H1 (cell line): Measurements from ENCODE around the gene CCDC138. TPM values are rescaled to one million over a fixed set of nuclear protein-coding genes. Genes with fewer than 3 reads are reported as not detected.

Source experiments
- CTCF ChIA-PET: fragments of 300-600 bp; sonication (Branson Sonifier 250); formaldehyde crosslinking; loops from one replicate; lab custom pipeline; 2021; ENCODE audit not compliant: partially characterized antibody; lab: Charles Lee
- POLR2A ChIA-PET: fragments of 300-600 bp; sonication (Branson Sonifier 250); formaldehyde crosslinking; loops from one replicate; lab custom pipeline; 2021; ENCODE audit warnings: inconsistent platforms; ENCODE audit not compliant: partially characterized antibody; lab: Charles Lee
- DNase-seq, 2 experiments: peaks; one replicate each; pipeline versions ENCODE4 v3.0.0 to v3.0.0-alpha.2; 2010 to 2022; ENCODE audit warnings: low spot score in 2 of 2, low read depth in 1 of 2, mixed read lengths in 1 of 2
- FAIRE-seq: peaks from 2 replicates; lab custom pipeline; 2011; peaks lifted over from hg19 to GRCh38; lab: Jason Lieb, UNC
- H2AFZ ChIP-seq: 2 replicates; pipeline ENCODE4 v1.8.1; 2012; ENCODE audit warnings: low read length, inconsistent platforms
- H2AK5ac ChIP-seq: 2 replicates; pipeline ENCODE4 v1.6.1; 2013; ENCODE audit warnings: low read depth, low read length
- H2BK120ac ChIP-seq: replicated peaks from 2 replicates; pipeline ENCODE3; 2013; ENCODE audit warnings: low read depth, low read length, inconsistent platforms
- H2BK12ac ChIP-seq: 2 replicates; pipeline ENCODE4 v1.6.1; 2013; ENCODE audit warnings: low read depth, low read length
- H2BK15ac ChIP-seq: 2 replicates; pipeline ENCODE4 v1.6.1; 2013; ENCODE audit warnings: low read length
- H2BK20ac ChIP-seq: 2 replicates; pipeline ENCODE4 v1.6.1; 2013; ENCODE audit warnings: low read length
- H2BK5ac ChIP-seq: 2 replicates; pipeline ENCODE4 v1.6.1; 2013; ENCODE audit warnings: low read depth, low read length
- H3K14ac ChIP-seq: 2 replicates; pipeline ENCODE4 v1.6.1; 2013; ENCODE audit warnings: inconsistent platforms; ENCODE audit not compliant: insufficient read length
- H3K18ac ChIP-seq: 2 replicates; pipeline ENCODE4 v1.6.1; 2013; ENCODE audit warnings: low read length; ENCODE audit errors: extremely low read depth
- H3K23ac ChIP-seq: 2 replicates; pipeline ENCODE4 v1.6.1; 2013; ENCODE audit warnings: inconsistent platforms; ENCODE audit not compliant: insufficient read length
- H3K23me2 ChIP-seq: 2 replicates; pipeline ENCODE4 v1.6.1; 2013; ENCODE audit warnings: low read depth, low read length
- H3K27ac ChIP-seq: 2 replicates; pipeline ENCODE4 v1.6.1; 2011; ENCODE audit warnings: low read depth, low read length, inconsistent platforms
- H3K27me3 ChIP-seq, 4 experiments: replicated peaks in 1 of 4; 1 replicate in 1 of 4; 2 replicates in 3 of 4; pipeline versions ENCODE4 v1.6.1 to v1.8.1; 2011 to 2013; ENCODE audit warnings: low read length in 3 of 4, mild to moderate bottlenecking in 3 of 4, inconsistent platforms in 2 of 4, mixed read lengths in 2 of 4, moderate library complexity in 1 of 4; ENCODE audit not compliant: control insufficient read depth in 3 of 4, insufficient read depth in 3 of 4; ENCODE audit errors: extremely low read depth in 1 of 4
- H3K36me3 ChIP-seq, 4 experiments: 2 replicates each; pipeline versions ENCODE4 v1.6.1 to v1.8.1; 2011 to 2013; ENCODE audit warnings: mild to moderate bottlenecking in 4 of 4, low read length in 3 of 4, moderate library complexity in 2 of 4, control low read depth in 1 of 4, inconsistent platforms in 1 of 4; ENCODE audit not compliant: insufficient read depth in 4 of 4, control insufficient read depth in 2 of 4
- H3K4ac ChIP-seq: replicated peaks from 2 replicates; pipeline ENCODE3; 2013; ENCODE audit warnings: low read length, low read depth, mixed read lengths, inconsistent platforms; ENCODE audit not compliant: insufficient read length
- H3K4me1 ChIP-seq, 4 experiments: replicated peaks in 1 of 4; 1 replicate in 1 of 4; 2 replicates in 3 of 4; pipeline versions ENCODE4 v1.6.1 to v1.8.1; 2011 to 2013; ENCODE audit warnings: low read length in 3 of 4, inconsistent platforms in 2 of 4, mixed read lengths in 1 of 4; ENCODE audit not compliant: insufficient read depth in 4 of 4, control insufficient read depth in 3 of 4
- H3K4me2 ChIP-seq, 2 experiments: 2 replicates each; pipeline versions ENCODE4 v1.6.1 to v1.8.1; 2011 to 2013; ENCODE audit warnings: low read depth in 2 of 2, low read length in 2 of 2, control low read depth in 1 of 2, inconsistent platforms in 1 of 2, mild to moderate bottlenecking in 1 of 2; ENCODE audit not compliant: insufficient read depth in 1 of 2
- H3K4me3 ChIP-seq, 4 experiments: fragments of 200-600, 300-600 bp in 1 of 4; sonication (generic), shearing (Covaris generic), sonication (Bioruptor Twin) in 1 of 4; 2 replicates each; pipeline versions ENCODE4 v1.5.1 to v1.8.1; 2011 to 2016; ENCODE audit warnings: low read length in 4 of 4, low read depth in 3 of 4, control low read depth in 2 of 4, inconsistent platforms in 2 of 4, mild to moderate bottlenecking in 2 of 4, mixed read lengths in 1 of 4, moderate library complexity in 1 of 4; ENCODE audit not compliant: insufficient read depth in 2 of 4; ENCODE audit errors: extremely low read depth in 1 of 4
- H3K56ac ChIP-seq: replicated peaks from 2 replicates; pipeline ENCODE3; 2013; ENCODE audit warnings: low read depth, mild to moderate bottlenecking, mixed read lengths, low read length, inconsistent platforms; ENCODE audit not compliant: insufficient read length
- H3K79me1 ChIP-seq: 2 replicates; pipeline ENCODE4 v1.6.1; 2013; ENCODE audit warnings: low read depth, low read length, control low read depth
- H3K79me2 ChIP-seq, 2 experiments: 2 replicates each; pipeline versions ENCODE4 v1.6.1 to v1.8.1; 2012 to 2013; ENCODE audit warnings: low read length in 2 of 2, mild to moderate bottlenecking in 2 of 2, inconsistent platforms in 1 of 2; ENCODE audit not compliant: insufficient read depth in 2 of 2, control insufficient read depth in 1 of 2
- H3K9ac ChIP-seq, 4 experiments: replicated peaks in 1 of 4; 1 replicate in 1 of 4; 2 replicates in 3 of 4; pipeline versions ENCODE4 v1.6.1 to v1.8.1; 2011 to 2013; ENCODE audit warnings: low read depth in 3 of 4, low read length in 3 of 4, control low read depth in 2 of 4, mild to moderate bottlenecking in 2 of 4, moderate library complexity in 2 of 4, inconsistent platforms in 1 of 4; ENCODE audit errors: extremely low read depth in 1 of 4
- H3K9me3 ChIP-seq, 2 experiments: 2 replicates each; pipeline versions ENCODE4 v1.6.1 to v1.8.1; 2012 to 2013; ENCODE audit warnings: mild to moderate bottlenecking in 2 of 2, moderate library complexity in 2 of 2, control low read depth in 1 of 2, inconsistent platforms in 1 of 2, low read depth in 1 of 2, low read length in 1 of 2, mixed read lengths in 1 of 2; ENCODE audit not compliant: insufficient read depth in 2 of 2
- H4K20me1 ChIP-seq, 2 experiments: replicated peaks in 1 of 2; 2 replicates each; pipeline versions ENCODE3 to v1.8.1; 2011 to 2013; ENCODE audit warnings: inconsistent platforms in 2 of 2, low read length in 2 of 2, mild to moderate bottlenecking in 1 of 2; ENCODE audit not compliant: insufficient read depth in 2 of 2, control insufficient read depth in 1 of 2
- H4K5ac ChIP-seq: 2 replicates; pipeline ENCODE4 v1.6.1; 2013; ENCODE audit warnings: low read length, low read depth, mixed read lengths, inconsistent platforms; ENCODE audit not compliant: insufficient read length
- H4K8ac ChIP-seq: 2 replicates; pipeline ENCODE4 v1.8.0; 2013; ENCODE audit warnings: mild to moderate bottlenecking, moderate library complexity, low read length, inconsistent platforms; ENCODE audit not compliant: insufficient read depth; ENCODE audit errors: extremely low read depth
- H4K91ac ChIP-seq: replicated peaks from 2 replicates; pipeline ENCODE3; 2013; ENCODE audit warnings: low read length, mixed read lengths, inconsistent platforms; ENCODE audit not compliant: insufficient read length
- BCL11A ChIP-seq, 2 experiments: IDR thresholded peaks; one replicate each; pipeline ENCODE4 v1.6.1; 2011; ENCODE audit warnings: low read depth in 2 of 2, low read length in 2 of 2, mild to moderate bottlenecking in 2 of 2
- CBX5 ChIP-seq: fragments of 300-800, 300-1000 bp; sonication (generic); IDR thresholded peaks from 2 replicates; pipeline ENCODE4 v1.7.1; 2016; ENCODE audit warnings: antibody characterized with exemption, low read length, low read depth
- FOSL1 ChIP-seq: IDR thresholded peaks from 2 replicates; pipeline ENCODE4 v1.6.1; 2011; ENCODE audit warnings: mild to moderate bottlenecking, low read depth, low read length, moderate library complexity; ENCODE audit not compliant: insufficient read depth
- KDM1A ChIP-seq: fragments of 200-600, 300-600 bp; sonication (generic); IDR thresholded peaks from 2 replicates; pipeline ENCODE4 v1.7.1; 2016; ENCODE audit warnings: mild to moderate bottlenecking, low read length, borderline replicate concordance
- SP4 ChIP-seq: IDR thresholded peaks from 2 replicates; pipeline ENCODE4 v1.6.1; 2012; ENCODE audit warnings: low read length, inconsistent platforms
- TAF7 ChIP-seq: optimal IDR thresholded peaks from 2 replicates; pipeline ENCODE3; 2011; ENCODE audit warnings: low read depth, mild to moderate bottlenecking, inconsistent platforms, low read length, moderate library complexity, borderline replicate concordance
- WGBS, 2 experiments: shearing (Covaris generic) in 1 of 2; methylation state at CpG; one replicate each; pipeline versions ENCODE4 v1.1.6 to v1.1.7; 2013 to 2015; ENCODE audit warnings: low lambda C conversion rate in 2 of 2, mixed read lengths in 2 of 2, inconsistent platforms in 1 of 2, low coverage in 1 of 2, missing lambda C conversion rate in 1 of 2; ENCODE audit not compliant: insufficient replicate concordance in 2 of 2, insufficient coverage in 1 of 2, insufficient read length in 1 of 2; ENCODE audit errors: extremely low coverage in 1 of 2, missing lambda C conversion rate in 1 of 2; 5-methylcytosine and 5-hydroxymethylcytosine counted together
- polyA plus RNA-seq, 7 experiments: library from polyadenylated mRNA; depleted of rRNA in 3 of 7; stranded (reverse) in 5 of 7; unstranded in 2 of 7; fragments of >200 nt in 5 of 7; fragments of 200-250 nt in 2 of 7; gene quantifications; 1 replicate in 5 of 7; 2 replicates in 1 of 7; 4 replicates in 1 of 7; pipeline versions ENCODE4 v1.2.1 to v1.2.3, GENCODE V29; 2011 to 2013; ENCODE audit warnings: missing spikeins in 2 of 7, mixed read lengths in 2 of 7
- total RNA-seq: library from RNA; stranded (reverse); fragmentation: NEBNext Ultra II Directional; extraction: Animal tissue kit (Norgen Biotek cat#: 25700); gene quantifications from 2 replicates; pipeline ENCODE4 v1.2.1, GENCODE V29; 2021
- TF ChIP-seq, protein P1 (sequence below): IDR thresholded peaks from 2 replicates; pipeline ENCODE4 v1.6.1; 2012; ENCODE audit warnings: low read length, inconsistent platforms
- TF ChIP-seq, protein P2 (sequence below), 3 experiments: IDR thresholded peaks; 1 replicate in 2 of 3; 2 replicates in 1 of 3; pipeline versions ENCODE4 v1.5.1 to v1.6.1; 2011; ENCODE audit warnings: low read length in 3 of 3, mild to moderate bottlenecking in 3 of 3, inconsistent platforms in 2 of 3, low read depth in 1 of 3, moderate library complexity in 1 of 3; ENCODE audit not compliant: insufficient read depth in 1 of 3; ENCODE audit errors: control extremely low read depth in 1 of 3
- TF ChIP-seq, protein P3 (sequence below): IDR thresholded peaks from 2 replicates; pipeline ENCODE4 v1.6.1; 2011; ENCODE audit warnings: low read depth, mild to moderate bottlenecking, low read length; ENCODE audit not compliant: insufficient read depth

The CCDC138 gene
- total and polyA plus RNA-seq, 2 of the 8 experiments (the other 6 are each of a cell fraction or from before 2014, with no cell fraction given), result 8.3 to 29.8 TPM

DNA sequence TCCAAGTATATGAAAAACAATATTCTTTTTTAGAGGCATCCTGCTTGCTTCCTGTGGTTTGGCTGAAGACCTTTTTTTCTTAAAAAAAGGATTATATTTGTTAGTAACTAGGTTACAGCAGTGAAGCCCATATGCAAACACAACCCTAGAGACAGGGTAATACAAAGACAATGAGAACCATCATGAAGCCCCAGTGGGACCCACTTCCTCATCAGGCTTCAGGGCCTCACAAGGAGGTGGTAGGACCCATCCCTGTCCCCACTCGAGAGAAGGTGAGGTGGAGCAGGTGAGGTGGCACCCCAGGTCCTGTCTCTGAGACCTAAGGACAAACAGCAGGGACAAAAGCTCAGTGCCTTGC, 122.1 kb downstream of the CCDC138 start:
- WGBS, 2 experiments, result 60% methylated on average over 1 of the region's 1 CpG; no CpG with 5 or more reads in 1 of the 2 experiments
- no peak overlapping the region for H2AFZ ChIP-seq
- H2AK5ac ChIP-seq, result no peak overlapping the region
- no peaks in the 10 kb centered on the region for H4K20me1 ChIP-seq
- ChIA-PET POLR2A (no interaction called here), CTCF (no interaction called here)
- no peak overlapping the region for H3K4me2 ChIP-seq
- H4K5ac ChIP-seq, result no peak overlapping the region
- H3K18ac ChIP-seq, result no peak overlapping the region
- no peak overlapping the region for H2BK20ac ChIP-seq
- DNase-seq (peak in 1 of 2 experiments; percentile 29), FAIRE-seq (no peak)
- H3K9ac ChIP-seq, result no peak overlapping the region
- no peak overlapping the region for H3K27ac ChIP-seq
- H3K56ac ChIP-seq, result no peak overlapping the region
- H3K23me2 ChIP-seq, result no peaks in the 10 kb centered on the region
- no peak overlapping the region for H2BK12ac ChIP-seq
- H3K23ac ChIP-seq, result no peak overlapping the region
- no peaks in the 10 kb centered on the region for H3K79me1 ChIP-seq
- H3K4me3 ChIP-seq, result no peak overlapping the region
- H3K4ac ChIP-seq, result no peak overlapping the region
- H4K91ac ChIP-seq, result no peak overlapping the region
- no peak overlapping the region for H3K14ac ChIP-seq
- no peak overlapping the region for H2BK5ac ChIP-seq
- H2BK15ac ChIP-seq, result no peak overlapping the region
- no peaks in the 10 kb centered on the region for H3K27me3 ChIP-seq
- H3K79me2 ChIP-seq, result no peaks in the 10 kb centered on the region
- no peaks in the 10 kb centered on the region for H3K4me1 ChIP-seq
- H3K36me3 ChIP-seq, result no peaks in the 10 kb centered on the region
- no peaks in the 10 kb centered on the region for H3K9me3 ChIP-seq
- no peak overlapping the region for H2BK120ac ChIP-seq
- no peak overlapping the region for H4K8ac ChIP-seq
- TF ChIP-seq SP4 (no peak), FOSL1 (no peak), TAF7 (no peak), KDM1A (no peak), BCL11A (IDR thresholded peaks at IDR 0.05; ENCODE audit: low read depth in 2 of 2, low read length in 2 of 2) (no peak), CBX5 (no peak)
- TF ChIP-seq, protein P1, sequence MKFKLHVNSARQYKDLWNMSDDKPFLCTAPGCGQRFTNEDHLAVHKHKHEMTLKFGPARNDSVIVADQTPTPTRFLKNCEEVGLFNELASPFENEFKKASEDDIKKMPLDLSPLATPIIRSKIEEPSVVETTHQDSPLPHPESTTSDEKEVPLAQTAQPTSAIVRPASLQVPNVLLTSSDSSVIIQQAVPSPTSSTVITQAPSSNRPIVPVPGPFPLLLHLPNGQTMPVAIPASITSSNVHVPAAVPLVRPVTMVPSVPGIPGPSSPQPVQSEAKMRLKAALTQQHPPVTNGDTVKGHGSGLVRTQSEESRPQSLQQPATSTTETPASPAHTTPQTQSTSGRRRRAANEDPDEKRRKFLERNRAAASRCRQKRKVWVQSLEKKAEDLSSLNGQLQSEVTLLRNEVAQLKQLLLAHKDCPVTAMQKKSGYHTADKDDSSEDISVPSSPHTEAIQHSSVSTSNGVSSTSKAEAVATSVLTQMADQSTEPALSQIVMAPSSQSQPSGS, result no peak
- TF ChIP-seq, protein P2, sequence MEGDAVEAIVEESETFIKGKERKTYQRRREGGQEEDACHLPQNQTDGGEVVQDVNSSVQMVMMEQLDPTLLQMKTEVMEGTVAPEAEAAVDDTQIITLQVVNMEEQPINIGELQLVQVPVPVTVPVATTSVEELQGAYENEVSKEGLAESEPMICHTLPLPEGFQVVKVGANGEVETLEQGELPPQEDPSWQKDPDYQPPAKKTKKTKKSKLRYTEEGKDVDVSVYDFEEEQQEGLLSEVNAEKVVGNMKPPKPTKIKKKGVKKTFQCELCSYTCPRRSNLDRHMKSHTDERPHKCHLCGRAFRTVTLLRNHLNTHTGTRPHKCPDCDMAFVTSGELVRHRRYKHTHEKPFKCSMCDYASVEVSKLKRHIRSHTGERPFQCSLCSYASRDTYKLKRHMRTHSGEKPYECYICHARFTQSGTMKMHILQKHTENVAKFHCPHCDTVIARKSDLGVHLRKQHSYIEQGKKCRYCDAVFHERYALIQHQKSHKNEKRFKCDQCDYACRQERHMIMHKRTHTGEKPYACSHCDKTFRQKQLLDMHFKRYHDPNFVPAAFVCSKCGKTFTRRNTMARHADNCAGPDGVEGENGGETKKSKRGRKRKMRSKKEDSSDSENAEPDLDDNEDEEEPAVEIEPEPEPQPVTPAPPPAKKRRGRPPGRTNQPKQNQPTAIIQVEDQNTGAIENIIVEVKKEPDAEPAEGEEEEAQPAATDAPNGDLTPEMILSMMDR (IDR thresholded peaks at IDR 0.05; ENCODE audit: control extremely low read depth in 1 of 3, insufficient read depth in 1 of 3, low read depth in 1 of 3, low read length in 3 of 3), result no peak
- TF ChIP-seq, protein P3, sequence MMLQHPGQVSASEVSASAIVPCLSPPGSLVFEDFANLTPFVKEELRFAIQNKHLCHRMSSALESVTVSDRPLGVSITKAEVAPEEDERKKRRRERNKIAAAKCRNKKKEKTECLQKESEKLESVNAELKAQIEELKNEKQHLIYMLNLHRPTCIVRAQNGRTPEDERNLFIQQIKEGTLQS, result no peak
